PC-9 (cell line): ENCODE measurements around the gene GDPD4. TPM values are rescaled to one million over a fixed set of nuclear protein-coding genes. Genes with fewer than 3 reads are reported as not detected.

Source experiments
- BruUV-seq: library from RNA; stranded (reverse); fragments of 400-500 nt; replicated peaks from 2 replicates; lab custom pipeline; 2021; lab: Mats Ljungman, UMichigan
- CTCF ChIA-PET: fragments of 300-600 bp; sonication (Branson Sonifier 250); formaldehyde crosslinking; loops from one replicate; lab custom pipeline; 2022; ENCODE audit warnings: antibody characterized with exemption; lab: Charles Lee
- POLR2A ChIA-PET: fragments of 300-600 bp; sonication (Branson Sonifier 250); formaldehyde crosslinking; loops from one replicate; lab custom pipeline; 2022; ENCODE audit warnings: antibody characterized with exemption; ENCODE audit not compliant: unreplicated experiment; lab: Charles Lee
- DNase-seq, 2 experiments: peaks; one replicate each; pipeline versions ENCODE4 v3.0.0 to v3.0.0-alpha.2; 2015 to 2022; ENCODE audit warnings: mixed read lengths in 1 of 2
- H2AFZ ChIP-seq: fragments of 200-600 bp; sonication (generic); 2 replicates; pipeline ENCODE4 v1.8.1; 2017; ENCODE audit warnings: antibody characterized with exemption
- H3F3A ChIP-seq: fragments of 200-600 bp; sonication (generic); 2 replicates; pipeline ENCODE4 v1.8.1; 2017; ENCODE audit warnings: antibody characterized with exemption, mild to moderate bottlenecking, low read depth; ENCODE audit not compliant: insufficient read depth
- H3K27ac ChIP-seq: fragments of 200-600 bp; sonication (generic); 2 replicates; pipeline ENCODE4 v1.6.1; 2016; ENCODE audit warnings: mixed run types
- H3K27me3 ChIP-seq: fragments of 200-600 bp; sonication (generic); 2 replicates; pipeline ENCODE4 v1.6.1; 2016; ENCODE audit warnings: low read depth, mixed run types; ENCODE audit not compliant: insufficient read depth
- H3K36me3 ChIP-seq: fragments of 200-600 bp; sonication (generic); 2 replicates; pipeline ENCODE4 v1.6.1; 2016; ENCODE audit warnings: low read depth, mixed run types
- H3K4me1 ChIP-seq: fragments of 200-600 bp; sonication (generic); replicated peaks from 2 replicates; pipeline ENCODE4 v1.6.1; 2016; ENCODE audit warnings: mixed run types; ENCODE audit not compliant: insufficient read depth
- H3K4me2 ChIP-seq: fragments of 200-600 bp; sonication (generic); 2 replicates; pipeline ENCODE4 v1.6.1; 2017; ENCODE audit warnings: mixed run types
- H3K4me3 ChIP-seq: fragments of 200-600 bp; sonication (generic); 2 replicates; pipeline ENCODE4 v1.6.1; 2016; ENCODE audit warnings: mixed run types
- H3K79me2 ChIP-seq: fragments of 200-600 bp; sonication (generic); 2 replicates; pipeline ENCODE4 v1.6.1; 2017; ENCODE audit warnings: low read depth, mixed run types
- H3K9me2 ChIP-seq: fragments of 200-600 bp; sonication (generic); 2 replicates; pipeline ENCODE4 v1.8.1; 2017; ENCODE audit warnings: mild to moderate bottlenecking; ENCODE audit not compliant: insufficient read depth
- H3K9me3 ChIP-seq: fragments of 200-600 bp; sonication (generic); 2 replicates; pipeline ENCODE4 v1.8.1; 2016; ENCODE audit warnings: low read depth; ENCODE audit not compliant: insufficient read depth
- H4K20me1 ChIP-seq: fragments of 200-600 bp; sonication (generic); 2 replicates; pipeline ENCODE4 v1.8.1; 2017; ENCODE audit not compliant: insufficient read depth
- EZH2 ChIP-seq: fragments of 200-600 bp; sonication (generic); IDR thresholded peaks from 2 replicates; pipeline ENCODE4 v1.8.0; 2017; ENCODE audit warnings: antibody characterized with exemption, low read depth
- intact Hi-C: fragments of 100-400 bp; cut with micrococcal nuclease; formaldehyde crosslinking; loops from one replicate; pipeline ENCODE4 v1.10.0; 2022; ENCODE audit not compliant: unreplicated experiment
- total RNA-seq: library from RNA; stranded (reverse); gene quantifications from 2 replicates; pipeline ENCODE4 v1.2.3, GENCODE V29; 2021
- TF ChIP-seq, protein P1 (sequence below): fragments of 200-600 bp; sonication (generic); conservative IDR thresholded peaks from 2 replicates; pipeline ENCODE4 v1.6.1; 2017; ENCODE audit warnings: mixed run types, antibody characterized with exemption, mild to moderate bottlenecking, moderate library complexity

Gene GDPD4
- total RNA-seq, 1 experiment from 2014 or later = not detected

DNA sequence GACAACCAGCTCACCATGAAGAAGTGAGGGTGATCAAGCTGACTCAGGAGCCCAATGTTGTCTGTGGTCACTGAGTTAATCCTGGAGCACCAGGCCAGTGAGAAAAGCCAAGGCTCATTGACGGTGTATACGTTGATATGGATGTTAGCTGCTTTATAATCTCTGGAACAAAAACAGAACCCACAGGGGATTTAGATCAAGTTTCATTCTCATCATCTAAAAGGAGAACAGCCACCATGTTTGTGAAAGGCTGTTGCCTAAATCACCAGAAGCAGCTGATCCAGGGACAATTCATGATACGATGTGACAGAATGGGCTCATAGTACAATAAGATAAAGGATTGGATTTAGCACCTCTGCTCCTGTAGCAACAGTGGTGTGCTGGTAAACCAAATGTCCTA, 68.5 kb downstream of the GDPD4 start:
- Histone ChIP-seq H3K4me1 (no peaks in the 10 kb centered on the region), H3K9me2 (no peaks in the 10 kb centered on the region), H3K36me3 (no peaks in the 10 kb centered on the region), H3K27me3 (no peaks in the 10 kb centered on the region), H3F3A (no peaks in the 10 kb centered on the region), H3K27ac (no peak overlapping the region), H3K79me2 (no peaks in the 10 kb centered on the region), H3K9me3 (no peaks in the 10 kb centered on the region), H4K20me1 (no peaks in the 10 kb centered on the region), H3K4me2 (no peak overlapping the region), H2AFZ (no peak overlapping the region), H3K4me3 (no peak overlapping the region)
- intact Hi-C loops = no loop called here
- ChIA-PET CTCF (interaction anchor here (0.7 kb wide), 1 partner anchor 27 kb away, joined by 3 read pairs; no protein-coding TSS in a partner anchor), POLR2A (no interaction called here)
- TF ChIP-seq, protein P1, sequence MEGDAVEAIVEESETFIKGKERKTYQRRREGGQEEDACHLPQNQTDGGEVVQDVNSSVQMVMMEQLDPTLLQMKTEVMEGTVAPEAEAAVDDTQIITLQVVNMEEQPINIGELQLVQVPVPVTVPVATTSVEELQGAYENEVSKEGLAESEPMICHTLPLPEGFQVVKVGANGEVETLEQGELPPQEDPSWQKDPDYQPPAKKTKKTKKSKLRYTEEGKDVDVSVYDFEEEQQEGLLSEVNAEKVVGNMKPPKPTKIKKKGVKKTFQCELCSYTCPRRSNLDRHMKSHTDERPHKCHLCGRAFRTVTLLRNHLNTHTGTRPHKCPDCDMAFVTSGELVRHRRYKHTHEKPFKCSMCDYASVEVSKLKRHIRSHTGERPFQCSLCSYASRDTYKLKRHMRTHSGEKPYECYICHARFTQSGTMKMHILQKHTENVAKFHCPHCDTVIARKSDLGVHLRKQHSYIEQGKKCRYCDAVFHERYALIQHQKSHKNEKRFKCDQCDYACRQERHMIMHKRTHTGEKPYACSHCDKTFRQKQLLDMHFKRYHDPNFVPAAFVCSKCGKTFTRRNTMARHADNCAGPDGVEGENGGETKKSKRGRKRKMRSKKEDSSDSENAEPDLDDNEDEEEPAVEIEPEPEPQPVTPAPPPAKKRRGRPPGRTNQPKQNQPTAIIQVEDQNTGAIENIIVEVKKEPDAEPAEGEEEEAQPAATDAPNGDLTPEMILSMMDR = no peak
- TF ChIP-seq EZH2 = no peak
- BruUV-seq = no TSS peak
- DNase-seq = no peak

DNA sequence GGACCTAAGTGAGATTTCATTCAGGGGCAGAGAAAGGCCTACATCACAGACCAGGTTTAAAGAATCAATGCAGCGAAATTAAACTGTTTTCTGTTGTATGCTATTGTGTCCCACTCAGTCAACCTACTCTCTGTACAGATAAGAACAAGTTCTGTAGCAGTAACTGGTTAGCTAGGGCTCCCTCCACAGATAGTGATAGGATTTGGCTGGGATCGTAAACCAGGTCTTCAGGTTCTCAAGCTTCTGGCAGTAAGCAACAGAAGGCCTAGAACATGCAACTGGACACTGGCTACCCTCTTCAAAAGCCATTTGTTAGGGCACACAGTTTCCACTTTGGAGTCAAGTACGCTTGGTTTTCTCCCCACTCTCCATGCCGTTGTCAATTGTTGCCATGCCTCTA, 69.2 kb downstream of the GDPD4 start:
- no peaks in the 10 kb centered on the region for H3K36me3 ChIP-seq
- H3K4me3 ChIP-seq = no peak overlapping the region
- no peak overlapping the region for H3K27ac ChIP-seq
- POLR2A ChIA-PET = no interaction called here
- TF ChIP-seq, protein P1 = no peak
- TF ChIP-seq EZH2 = no peak
- no peaks in the 10 kb centered on the region for H4K20me1 ChIP-seq
- BruUV-seq = no TSS peak
- no peaks in the 10 kb centered on the region for H3K9me3 ChIP-seq
- H3K9me2 ChIP-seq = no peaks in the 10 kb centered on the region
- H3F3A ChIP-seq = no peaks in the 10 kb centered on the region
- DNase-seq = no peak
- CTCF ChIA-PET = no interaction called here
- intact Hi-C loops = no loop called here
- no peaks in the 10 kb centered on the region for H3K79me2 ChIP-seq
- H3K4me2 ChIP-seq = no peak overlapping the region
- no peaks in the 10 kb centered on the region for H3K4me1 ChIP-seq
- no peak overlapping the region for H2AFZ ChIP-seq
- no peaks in the 10 kb centered on the region for H3K27me3 ChIP-seq

DNA sequence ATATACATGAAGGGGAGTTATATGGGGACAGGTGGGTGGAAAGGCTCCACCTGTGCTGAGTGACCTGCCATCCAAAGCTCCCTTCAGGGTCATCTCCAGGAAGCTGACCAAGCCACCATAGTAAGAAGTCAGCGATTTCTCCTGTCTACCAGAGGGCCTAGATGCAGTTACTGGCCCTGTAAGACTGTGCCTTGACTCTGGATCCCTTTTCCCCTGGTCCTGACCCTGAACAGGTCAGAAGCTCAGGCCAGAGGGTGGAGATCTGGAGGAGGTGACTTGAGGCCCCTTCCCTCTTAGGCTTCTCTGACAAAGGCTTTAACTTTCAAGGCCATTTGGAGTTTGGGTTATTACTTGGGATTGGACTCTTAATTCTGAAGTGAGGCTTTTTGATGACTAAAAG, 69.7 kb downstream of the GDPD4 start:
- Histone ChIP-seq H3K4me3 (no peak overlapping the region), H3K27ac (no peak overlapping the region), H3K79me2 (no peaks in the 10 kb centered on the region), H3K27me3 (no peaks in the 10 kb centered on the region), H3F3A (no peaks in the 10 kb centered on the region), H3K9me3 (no peaks in the 10 kb centered on the region), H3K4me2 (no peak overlapping the region), H2AFZ (no peak overlapping the region), H3K4me1 (no peaks in the 10 kb centered on the region), H4K20me1 (no peaks in the 10 kb centered on the region), H3K36me3 (no peaks in the 10 kb centered on the region), H3K9me2 (no peaks in the 10 kb centered on the region)
- POLR2A ChIA-PET = no interaction called here
- TF ChIP-seq, protein P1 = no peak
- TF ChIP-seq EZH2 = no peak
- CTCF ChIA-PET = no interaction called here
- intact Hi-C loops = no loop called here
- no peak for DNase-seq
- no TSS peak for BruUV-seq
